K562 (cell line): Measurements from ENCODE around the gene RIT2. TPM values are rescaled to one million over a fixed set of nuclear protein-coding genes. Genes with fewer than 3 reads are reported as not detected.

Experiments used
- ATAC-seq: fragments of 200-7000 bp; cut with Tn5 transposase; 3 replicates; pipeline ENCODE4 v1.9.1; 2020; ENCODE audit warnings: moderate library complexity
- BruUV-seq: library from RNA; stranded (reverse); fragments of 400-500 nt; replicated peaks from 2 replicates; lab custom pipeline; 2021; lab: Mats Ljungman, UMichigan
- CTCF ChIA-PET: fragments of 300-600 bp; formaldehyde crosslinking; extraction: SDS; loops from one replicate; lab custom pipeline; 2021; ENCODE audit warnings: low intra/inter-chr PET ratio; lab: Yijun Ruan, JAX
- POLR2A ChIA-PET: fragments of 300-600, 350-650 bp; sonication (Branson Sonifier 250); formaldehyde crosslinking; extraction: SDS; loops from one replicate; lab custom pipeline; 2021; ENCODE audit warnings: antibody characterized with exemption, inconsistent platforms; lab: Yijun Ruan, JAX
- DNase-seq, 4 experiments: peaks; one replicate each; pipeline versions ENCODE4 v3.0.0 to v3.0.0-alpha.2; 2011 to 2018; ENCODE audit warnings: low spot score in 3 of 4, mixed read lengths in 3 of 4; ENCODE audit errors: extremely low read depth in 1 of 4
- FAIRE-seq: peaks from 2 replicates; lab custom pipeline; 2011; peaks lifted over from hg19 to GRCh38; lab: Jason Lieb, UNC
- H2AFZ ChIP-seq: 2 replicates; pipeline ENCODE4 v1.6.0; 2011; ENCODE audit warnings: low read depth, low read length, control low read depth, inconsistent platforms
- H3K27ac ChIP-seq: fragments of 200-600 bp; 3 replicates; pipeline ENCODE4 v1.8.0; 2011; ENCODE audit warnings: low read depth, mild to moderate bottlenecking, control low read depth, inconsistent platforms, low read length, moderate library complexity, mixed read lengths; ENCODE audit errors: extremely low read depth
- H3K27me3 ChIP-seq, 2 experiments: fragments of 300-600 bp in 1 of 2; 2 replicates in 1 of 2; 3 replicates in 1 of 2; pipeline versions ENCODE4 v1.6.0 to v1.8.0; 2011; ENCODE audit warnings: inconsistent platforms in 2 of 2, low read length in 2 of 2, mild to moderate bottlenecking in 1 of 2, mixed read lengths in 1 of 2, moderate library complexity in 1 of 2; ENCODE audit not compliant: control insufficient read depth in 2 of 2, insufficient read depth in 2 of 2
- H3K36me3 ChIP-seq: fragments of 300-600 bp; 3 replicates; pipeline ENCODE4 v1.8.0; 2011; ENCODE audit warnings: mild to moderate bottlenecking, low read length, inconsistent platforms; ENCODE audit not compliant: control insufficient read depth, insufficient read depth
- H3K4me1 ChIP-seq, 2 experiments: fragments of 200-600 bp in 1 of 2; replicated peaks in 1 of 2; 2 replicates in 1 of 2; 3 replicates in 1 of 2; pipeline versions ENCODE4 v1.5.1 to v1.8.0; 2011; ENCODE audit warnings: inconsistent platforms in 2 of 2, low read length in 2 of 2, mild to moderate bottlenecking in 1 of 2, mixed read lengths in 1 of 2, moderate library complexity in 1 of 2; ENCODE audit not compliant: control insufficient read depth in 2 of 2, insufficient read depth in 2 of 2
- H3K4me2 ChIP-seq: 2 replicates; pipeline ENCODE4 v1.6.1; 2011; ENCODE audit warnings: low read length, control low read depth, inconsistent platforms, mixed read lengths; ENCODE audit not compliant: insufficient read depth
- H3K4me3 ChIP-seq: fragments of 200-600 bp; sonication (generic), shearing (Covaris generic); 2 replicates; pipeline ENCODE4 v1.5.1; 2016; ENCODE audit warnings: control low read depth, inconsistent platforms
- H3K79me2 ChIP-seq: fragments of 200-600 bp; 3 replicates; pipeline ENCODE4 v1.8.0; 2011; ENCODE audit warnings: low read length, inconsistent platforms; ENCODE audit not compliant: control insufficient read depth, insufficient read depth
- H3K9ac ChIP-seq, 2 experiments: 2 replicates each; pipeline versions ENCODE4 v1.6.0 to v1.6.1; 2011; ENCODE audit warnings: low read depth in 2 of 2, low read length in 2 of 2, control low read depth in 1 of 2, inconsistent platforms in 1 of 2, mild to moderate bottlenecking in 1 of 2, mixed read lengths in 1 of 2; ENCODE audit not compliant: insufficient read depth in 1 of 2
- H3K9me1 ChIP-seq: one replicate; pipeline ENCODE4 v1.6.0; 2011; ENCODE audit warnings: inconsistent platforms, mild to moderate bottlenecking, low read length, moderate library complexity; ENCODE audit not compliant: control insufficient read depth, insufficient read depth
- H3K9me3 ChIP-seq: replicated peaks from 2 replicates; pipeline ENCODE4 v1.5.1; 2011; ENCODE audit warnings: low read depth, low read length, inconsistent platforms; ENCODE audit not compliant: control insufficient read depth, insufficient read depth
- H4K20me1 ChIP-seq: replicated peaks from 2 replicates; pipeline ENCODE4 v1.6.1; 2011; ENCODE audit warnings: low read length, inconsistent platforms, mixed read lengths; ENCODE audit not compliant: control insufficient read depth, insufficient read depth
- EP400 ChIP-seq: fragments of 450-650 bp; IDR thresholded peaks from 2 replicates; pipeline ENCODE4 v1.6.1; 2017; ENCODE audit warnings: antibody characterized with exemption, mild to moderate bottlenecking, moderate library complexity
- ILF3 ChIP-seq: fragments of 450-650 bp; IDR thresholded peaks from 2 replicates; pipeline ENCODE4 v1.6.1; 2018; ENCODE audit warnings: antibody characterized with exemption, mild to moderate bottlenecking, moderate library complexity, borderline replicate concordance
- JUNB ChIP-seq: fragments of 450-650 bp; formaldehyde crosslinking; conservative IDR thresholded peaks from 2 replicates; pipeline ENCODE4 v1.4.0; 2020; ENCODE audit warnings: mild to moderate bottlenecking
- PHB ChIP-seq: fragments of 250-450 bp; sonication (Bioruptor Pico); IDR thresholded peaks from 2 replicates; pipeline ENCODE4 v1.5.0; 2021
- POLR2G ChIP-seq: fragments of 200-400 bp; formaldehyde crosslinking; IDR thresholded peaks from 2 replicates; pipeline ENCODE4 v1.6.1; 2017; ENCODE audit warnings: low read depth, mild to moderate bottlenecking, antibody characterized with exemption, low read length, moderate library complexity
- RFX7 ChIP-seq: fragments of 250-450 bp; sonication (Bioruptor Pico); IDR thresholded peaks from 2 replicates; pipeline ENCODE4 v1.5.1; 2021; ENCODE audit warnings: mild to moderate bottlenecking
- TRIM24 ChIP-seq, 2 experiments: fragments of 450-650 bp; IDR thresholded peaks; 2 replicates each; pipeline ENCODE4 v1.6.1; 2016
- ZBTB11 ChIP-seq, 3 experiments: fragments of 200-800 bp in 1 of 3; fragments of 250-450 bp in 1 of 3; fragments of 450-650 bp in 1 of 3; sonication (Bioruptor Pico) in 1 of 3; sonication (Bioruptor generic) in 1 of 3; formaldehyde crosslinking in 1 of 3; IDR thresholded peaks; 2 replicates each; pipeline versions ENCODE4 v1.6.1 to v1.8.0; 2016 to 2022; ENCODE audit warnings: mild to moderate bottlenecking in 2 of 3, missing genetic modification characterization in 2 of 3, missing compliant biosample characterization in 1 of 3, moderate library complexity in 1 of 3
- ZNF3 ChIP-seq: fragments of 250-450 bp; sonication (Bioruptor Pico); IDR thresholded peaks from 2 replicates; pipeline ENCODE4 v1.5.0; 2021; ENCODE audit warnings: mild to moderate bottlenecking, moderate library complexity
- ZNF583 ChIP-seq: fragments of 250-450 bp; sonication (Bioruptor Pico); IDR thresholded peaks from 2 replicates; pipeline ENCODE4 v1.4.0; 2020
- ZNF780A ChIP-seq: fragments of 250-450 bp; sonication (Bioruptor Pico); IDR thresholded peaks from 2 replicates; pipeline ENCODE4 v1.5.0; 2021; ENCODE audit warnings: mild to moderate bottlenecking
- WGBS: fragments of 100-300 bp; shearing (Covaris generic); methylation state at CpG from one replicate; pipeline ENCODE4 v1.1.6; 2016; ENCODE audit warnings: low coverage, mixed read lengths; ENCODE audit not compliant: insufficient coverage; ENCODE audit errors: missing lambda C conversion rate; 5-methylcytosine and 5-hydroxymethylcytosine counted together
- in situ Hi-C: fragments of 300-500 bp; cut with MboI; formaldehyde crosslinking; loops from 4 replicates; pipeline ENCODE4 v1.15.0; 2018; ENCODE audit warnings: inconsistent platforms, mixed read lengths
- intact Hi-C: fragments of 100-400 bp; cut with micrococcal nuclease; formaldehyde crosslinking; loops from 2 replicates; pipeline ENCODE4 v1.14.2; 2022
- polyA plus RNA-seq, 8 experiments: library from polyadenylated mRNA; depleted of rRNA in 4 of 8; stranded (reverse) in 5 of 8; unstranded in 3 of 8; fragments of >200 nt; fragmentation: Nextera tagmentation in 2 of 8; fragmentation: Illumina TruSeq in 1 of 8; extraction: Ambion mirVana in 2 of 8; extraction: Trizol in 1 of 8; gene quantifications; 2 replicates each; pipeline versions ENCODE4 v1.2.1 to v1.2.3, GENCODE V29; 2011 to 2014; ENCODE audit warnings: inconsistent platforms in 1 of 8, missing spikeins in 1 of 8
- total RNA-seq, 7 experiments: library from RNA; depleted of rRNA in 6 of 7; stranded (reverse); fragments of >200 nt in 6 of 7; fragmentation: Illumina TruSeq in 2 of 7; extraction: Trizol in 2 of 7; gene quantifications; 2 replicates each; pipeline versions ENCODE4 v1.2.1 to v1.2.3, GENCODE V29; 2011 to 2021; ENCODE audit warnings: low replicate concordance in 1 of 7
- TF ChIP-seq, protein P1 (sequence below): fragments of 250-450 bp; sonication (Bioruptor Pico); IDR thresholded peaks from 2 replicates; pipeline ENCODE4 v1.4.0; 2020
- TF ChIP-seq, protein P2 (sequence below): fragments of 250-450 bp; sonication (Bioruptor Pico); IDR thresholded peaks from 2 replicates; pipeline ENCODE4 v1.4.0; 2020; ENCODE audit warnings: mild to moderate bottlenecking, moderate library complexity
- TF ChIP-seq, protein P3 (sequence below): sonication (generic); formaldehyde crosslinking; IDR thresholded peaks from 2 replicates; pipeline ENCODE4 v1.8.1; 2023; ENCODE audit warnings: mild to moderate bottlenecking, missing genetic modification reagents

Gene RIT2
- total and polyA plus RNA-seq, 9 of the 15 experiments (the other 6 are each of a cell fraction or from before 2014, with no cell fraction given): not detected

- POLR2A ChIA-PET: no interaction called here
- H2AFZ ChIP-seq: no peak overlapping the region
- H4K20me1 ChIP-seq: no peaks in the 10 kb centered on the region
- FAIRE-seq (no peak), DNase-seq (no peak), ATAC-seq (no peak)
- H3K27ac ChIP-seq: no peak overlapping the region
- H3K36me3 ChIP-seq: no peaks in the 10 kb centered on the region
- H3K4me2 ChIP-seq: no peak overlapping the region
- H3K9ac ChIP-seq: no peak overlapping the region
- in situ Hi-C loops (no loop called here), intact Hi-C loops (no loop called here)
- no peak overlapping the region for H3K4me3 ChIP-seq
- BruUV-seq: no TSS peak
- no peaks in the 10 kb centered on the region for H3K27me3 ChIP-seq
- H3K9me3 ChIP-seq: no peaks in the 10 kb centered on the region; the same call in 1 of the 2 replicates
- 0% methylated on average over 1 of the region's 1 CpG for WGBS
- no peaks in the 10 kb centered on the region for H3K4me1 ChIP-seq
- H3K9me1 ChIP-seq: no peaks in the 10 kb centered on the region
- CTCF ChIA-PET: no interaction called here
- no peaks in the 10 kb centered on the region for H3K79me2 ChIP-seq
- TF ChIP-seq JUNB (CRISPR knock-in tag) (no peak), ZNF780A (no peak), ZNF3 (no peak), PHB (no peak), EP400 (no peak), POLR2G (no peak), TRIM24 (IDR thresholded peaks at IDR 0.05) (no peak), ILF3 (no peak), ZNF583 (CRISPR knock-in tag) (no peak), ZBTB11 (CRISPR knock-in tag; IDR thresholded peaks at IDR 0.05) (no peak), RFX7 (no peak)
- TF ChIP-seq, protein P1, sequence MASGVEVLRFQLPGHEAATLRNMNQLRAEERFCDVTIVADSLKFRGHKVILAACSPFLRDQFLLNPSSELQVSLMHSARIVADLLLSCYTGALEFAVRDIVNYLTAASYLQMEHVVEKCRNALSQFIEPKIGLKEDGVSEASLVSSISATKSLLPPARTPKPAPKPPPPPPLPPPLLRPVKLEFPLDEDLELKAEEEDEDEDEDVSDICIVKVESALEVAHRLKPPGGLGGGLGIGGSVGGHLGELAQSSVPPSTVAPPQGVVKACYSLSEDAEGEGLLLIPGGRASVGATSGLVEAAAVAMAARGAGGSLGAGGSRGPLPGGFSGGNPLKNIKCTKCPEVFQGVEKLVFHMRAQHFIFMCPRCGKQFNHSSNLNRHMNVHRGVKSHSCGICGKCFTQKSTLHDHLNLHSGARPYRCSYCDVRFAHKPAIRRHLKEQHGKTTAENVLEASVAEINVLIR (CRISPR knock-in tag): no peak
- TF ChIP-seq, protein P2, sequence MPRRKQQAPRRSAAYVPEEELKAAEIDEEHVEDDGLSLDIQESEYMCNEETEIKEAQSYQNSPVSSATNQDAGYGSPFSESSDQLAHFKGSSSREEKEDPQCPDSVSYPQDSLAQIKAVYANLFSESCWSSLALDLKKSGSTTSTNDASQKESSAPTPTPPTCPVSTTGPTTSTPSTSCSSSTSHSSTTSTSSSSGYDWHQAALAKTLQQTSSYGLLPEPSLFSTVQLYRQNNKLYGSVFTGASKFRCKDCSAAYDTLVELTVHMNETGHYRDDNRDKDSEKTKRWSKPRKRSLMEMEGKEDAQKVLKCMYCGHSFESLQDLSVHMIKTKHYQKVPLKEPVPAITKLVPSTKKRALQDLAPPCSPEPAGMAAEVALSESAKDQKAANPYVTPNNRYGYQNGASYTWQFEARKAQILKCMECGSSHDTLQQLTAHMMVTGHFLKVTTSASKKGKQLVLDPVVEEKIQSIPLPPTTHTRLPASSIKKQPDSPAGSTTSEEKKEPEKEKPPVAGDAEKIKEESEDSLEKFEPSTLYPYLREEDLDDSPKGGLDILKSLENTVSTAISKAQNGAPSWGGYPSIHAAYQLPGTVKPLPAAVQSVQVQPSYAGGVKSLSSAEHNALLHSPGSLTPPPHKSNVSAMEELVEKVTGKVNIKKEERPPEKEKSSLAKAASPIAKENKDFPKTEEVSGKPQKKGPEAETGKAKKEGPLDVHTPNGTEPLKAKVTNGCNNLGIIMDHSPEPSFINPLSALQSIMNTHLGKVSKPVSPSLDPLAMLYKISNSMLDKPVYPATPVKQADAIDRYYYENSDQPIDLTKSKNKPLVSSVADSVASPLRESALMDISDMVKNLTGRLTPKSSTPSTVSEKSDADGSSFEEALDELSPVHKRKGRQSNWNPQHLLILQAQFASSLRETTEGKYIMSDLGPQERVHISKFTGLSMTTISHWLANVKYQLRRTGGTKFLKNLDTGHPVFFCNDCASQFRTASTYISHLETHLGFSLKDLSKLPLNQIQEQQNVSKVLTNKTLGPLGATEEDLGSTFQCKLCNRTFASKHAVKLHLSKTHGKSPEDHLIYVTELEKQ (CRISPR knock-in tag): no peak
- TF ChIP-seq, protein P3, sequence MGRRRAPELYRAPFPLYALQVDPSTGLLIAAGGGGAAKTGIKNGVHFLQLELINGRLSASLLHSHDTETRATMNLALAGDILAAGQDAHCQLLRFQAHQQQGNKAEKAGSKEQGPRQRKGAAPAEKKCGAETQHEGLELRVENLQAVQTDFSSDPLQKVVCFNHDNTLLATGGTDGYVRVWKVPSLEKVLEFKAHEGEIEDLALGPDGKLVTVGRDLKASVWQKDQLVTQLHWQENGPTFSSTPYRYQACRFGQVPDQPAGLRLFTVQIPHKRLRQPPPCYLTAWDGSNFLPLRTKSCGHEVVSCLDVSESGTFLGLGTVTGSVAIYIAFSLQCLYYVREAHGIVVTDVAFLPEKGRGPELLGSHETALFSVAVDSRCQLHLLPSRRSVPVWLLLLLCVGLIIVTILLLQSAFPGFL (CRISPR knock-in tag): no peak
Measured at GRCh38 chr18:43017622-43018021, 97.9 kb downstream of the RIT2 start.
